Stimulated activated naive CD4-positive, alpha-beta T cell (primary cell): ENCODE measurements around the gene VRK3.
"Not testable (repeated sequence)": the region's sequence is repeated elsewhere in the genome, so short reads cannot be mapped to it uniquely, and the experiment has no call there.

Experiments
- DNase-seq, 6 experiments: peaks; one replicate each; lab custom pipeline; 2025; lab: John Stamatoyannopoulos, UW

Gene VRK3

DNA sequence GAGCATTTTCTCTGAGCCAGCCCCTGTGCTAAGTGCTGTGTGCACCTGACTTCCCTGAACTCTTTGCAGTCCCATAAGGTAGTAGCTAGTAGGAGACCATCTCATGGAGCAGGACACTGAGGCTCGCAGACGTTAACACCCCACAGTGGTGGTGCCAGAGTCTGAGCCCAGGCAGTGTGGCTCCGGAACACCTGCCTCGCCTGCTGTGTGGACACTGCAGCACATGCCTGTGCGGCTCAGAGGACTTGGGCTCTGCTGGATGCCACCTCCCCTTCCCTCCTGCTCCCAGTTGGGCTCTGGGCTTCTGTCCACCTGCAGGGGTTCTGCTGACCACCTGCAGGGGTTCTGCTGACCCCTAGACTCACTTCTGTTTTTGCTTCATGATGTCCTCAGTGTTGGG, 37.2 kb downstream of the VRK3 start:
- no peak for DNase-seq

GRCh38 chr19:49987159-49987698, 37.9 kb downstream of the VRK3 start:
- DNase-seq: peak; percentile 64 to 82 (median 76)

GRCh38 chr19:49986354-49986753, 38.8 kb downstream of the VRK3 start:
- DNase-seq: no peak

DNA sequence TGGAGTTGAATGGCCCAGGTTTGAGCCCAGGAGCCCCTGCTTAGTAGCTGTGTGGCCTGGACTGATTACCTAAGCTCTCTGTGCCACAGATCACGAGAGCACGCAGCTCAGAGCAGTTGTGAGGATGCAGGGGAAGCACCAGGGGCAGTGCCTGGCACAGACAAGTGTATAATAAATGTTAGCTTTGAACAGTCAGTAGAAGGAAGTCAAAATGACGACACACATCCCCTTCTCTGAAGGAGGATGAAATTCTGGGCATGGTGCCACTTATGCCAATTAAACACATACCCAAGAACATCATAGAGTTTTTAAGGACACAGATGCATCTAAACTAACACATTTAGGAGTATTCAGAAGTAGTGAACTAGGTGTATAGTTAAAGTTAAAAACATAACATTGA, 39.3 kb downstream of the VRK3 start:
- DNase-seq: no peak

GRCh38 chr19:49984491-49984890, 40.7 kb downstream of the VRK3 start:
- DNase-seq: no peak

- peak; percentile 48 to 79 (median 66) for DNase-seq
These were observed 41.4 kb downstream of the VRK3 start for GRCh38 chr19:49983645-49984229.

DNA sequence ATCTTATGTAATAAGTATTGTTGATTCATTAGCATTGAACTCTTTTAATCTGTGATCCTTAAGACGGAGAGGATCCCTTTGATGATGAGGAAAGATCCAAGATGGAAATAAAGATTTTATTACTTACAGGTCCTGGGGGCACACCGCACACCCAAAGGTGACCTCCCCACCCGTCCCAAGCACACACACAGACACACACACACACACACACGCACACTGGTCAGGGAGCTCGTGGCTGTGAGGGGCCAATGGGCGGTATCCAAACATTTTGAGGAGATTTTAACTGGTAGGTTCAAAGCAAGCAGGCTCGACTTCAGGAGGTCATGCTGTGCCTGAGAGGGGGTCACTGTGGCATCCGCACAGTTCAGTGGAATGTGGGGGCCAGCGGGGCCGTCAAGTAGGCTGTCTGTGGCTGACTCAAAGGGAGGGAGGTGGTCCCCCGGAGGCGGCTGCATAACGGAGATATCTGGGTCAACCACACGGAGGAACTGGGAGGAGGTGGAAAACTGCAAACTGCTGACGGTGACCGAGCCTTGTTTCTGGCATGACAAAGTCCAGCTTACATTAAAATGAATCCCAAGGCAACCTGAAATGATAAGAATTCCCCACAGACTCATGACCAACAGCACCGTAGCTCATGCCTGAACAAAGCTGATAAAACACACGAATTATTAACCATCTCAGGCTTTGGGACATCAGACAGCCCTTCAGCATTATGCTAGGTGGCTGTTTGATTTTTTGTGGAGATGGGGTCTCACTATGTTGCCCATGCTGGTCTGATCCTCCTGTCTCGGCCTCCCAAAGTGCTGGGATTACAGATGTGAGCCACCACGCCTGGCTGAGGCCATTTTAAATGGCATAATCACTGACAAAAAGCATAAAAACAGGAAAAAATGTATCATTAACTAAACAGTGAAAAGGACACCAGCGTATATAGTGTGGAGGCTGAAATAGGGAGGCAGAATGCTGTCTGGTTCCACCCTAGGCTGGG, 43.3 kb downstream of the VRK3 start:
- no peak for DNase-seq

- no peak for DNase-seq
These were observed 46.8 kb downstream of the VRK3 start for GRCh38 chr19:49978324-49978723.

- DNase-seq: no peak
These were observed 47.3 kb downstream of the VRK3 start for GRCh38 chr19:49977881-49978280.

GRCh38 chr19:49977076-49977475, 48.1 kb downstream of the VRK3 start:
- no peak for DNase-seq

- no peak for DNase-seq
These were observed 48.7 kb downstream of the VRK3 start for GRCh38 chr19:49976496-49976895.

DNA sequence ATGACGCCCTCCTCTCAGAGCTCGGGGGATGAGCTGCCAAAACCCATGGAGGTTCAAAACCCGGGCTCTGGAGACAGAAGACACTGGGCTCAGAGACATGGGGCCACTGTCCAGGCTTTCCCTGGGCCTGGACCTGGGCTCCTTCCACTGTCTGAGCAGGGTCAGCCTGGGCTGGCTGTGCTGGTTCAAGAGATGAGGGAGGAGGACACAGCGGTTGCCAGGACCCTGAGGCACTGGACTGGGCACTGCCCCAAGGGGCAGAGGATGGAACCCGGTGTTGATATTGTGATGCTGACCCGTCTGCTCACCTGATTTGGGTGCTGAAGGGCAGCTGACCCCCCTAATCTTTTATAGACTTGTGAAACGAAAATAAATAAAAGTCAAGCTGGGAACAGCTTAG, 50.1 kb downstream of the VRK3 start:
- DNase-seq: no peak

DNA sequence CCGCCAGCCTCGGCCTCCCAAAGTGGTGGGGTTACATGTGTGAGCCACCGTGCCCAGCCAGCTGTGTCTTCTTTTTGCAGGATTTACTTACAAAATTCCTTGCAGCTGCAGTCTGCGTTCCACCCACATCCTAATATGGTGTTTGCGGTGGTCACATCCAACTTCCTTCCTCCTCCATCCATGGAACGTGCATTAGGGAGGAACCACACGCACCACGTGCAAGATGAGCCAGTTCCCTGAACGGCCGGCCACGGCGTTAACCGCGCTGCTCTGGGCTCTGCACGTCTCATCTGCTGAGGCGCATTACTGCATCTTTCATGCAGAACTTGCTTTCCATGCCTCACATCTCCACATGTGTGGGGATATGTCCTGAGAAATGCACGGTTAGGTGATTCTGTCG, 51.2 kb downstream of the VRK3 start:
- no peak for DNase-seq

- DNase-seq: no peak
These were observed 52.3 kb downstream of the VRK3 start for GRCh38 chr19:49972841-49973240.

- DNase-seq: no peak
These were observed 53.2 kb downstream of the VRK3 start for GRCh38 chr19:49971991-49972411.

DNA sequence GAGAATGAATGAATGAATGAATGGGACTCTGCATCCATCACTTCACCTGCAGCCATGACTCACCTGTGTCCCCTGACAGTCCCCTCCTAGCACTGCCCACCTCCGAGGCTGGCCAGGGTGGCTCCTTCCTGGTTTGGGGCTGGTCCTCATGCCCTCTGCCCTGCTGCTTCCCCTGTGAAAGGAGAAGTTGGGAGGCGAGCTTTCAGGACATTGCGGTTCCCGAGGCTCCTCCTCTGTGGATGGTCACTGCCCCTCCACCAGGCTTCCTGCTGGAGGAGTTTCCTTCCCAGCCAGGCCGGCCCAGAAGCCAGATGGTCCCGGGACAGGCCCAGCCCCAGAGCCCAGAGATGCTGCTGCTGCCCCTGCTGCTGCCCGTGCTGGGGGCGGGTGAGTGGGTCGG, 55.8 kb downstream of the VRK3 start:
- not testable (repeated sequence) for DNase-seq

DNA sequence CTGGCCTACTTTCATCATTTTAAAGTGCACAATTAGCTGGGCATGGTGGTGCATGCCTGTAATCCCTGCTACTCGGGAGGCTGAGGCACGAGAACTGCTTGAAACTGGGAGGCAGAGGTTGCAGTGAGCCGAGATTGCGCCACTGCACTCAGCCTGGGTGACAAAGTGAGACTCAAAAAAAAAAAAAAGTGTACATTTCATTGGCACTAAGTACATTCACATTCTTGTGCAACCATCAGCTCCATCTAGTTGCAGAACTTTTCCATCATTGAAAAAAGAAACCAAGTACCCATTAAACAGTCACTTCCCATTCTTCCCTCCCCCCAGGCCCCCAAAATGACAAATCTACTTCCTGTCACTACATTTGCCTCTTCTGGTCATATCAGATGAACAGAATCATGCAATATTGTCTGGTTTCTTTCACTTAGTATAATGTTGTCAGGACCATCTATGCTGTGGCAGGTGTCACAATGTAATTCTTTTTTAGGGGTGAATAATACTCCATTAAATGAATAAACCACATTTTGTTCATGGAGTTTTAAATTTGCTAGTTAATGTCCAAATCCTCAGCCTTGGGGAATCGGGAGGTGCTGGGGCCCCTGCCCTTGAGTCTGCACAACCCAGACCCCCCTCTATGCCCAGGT, 56.8 kb downstream of the VRK3 start:
- no peak for DNase-seq

DNA sequence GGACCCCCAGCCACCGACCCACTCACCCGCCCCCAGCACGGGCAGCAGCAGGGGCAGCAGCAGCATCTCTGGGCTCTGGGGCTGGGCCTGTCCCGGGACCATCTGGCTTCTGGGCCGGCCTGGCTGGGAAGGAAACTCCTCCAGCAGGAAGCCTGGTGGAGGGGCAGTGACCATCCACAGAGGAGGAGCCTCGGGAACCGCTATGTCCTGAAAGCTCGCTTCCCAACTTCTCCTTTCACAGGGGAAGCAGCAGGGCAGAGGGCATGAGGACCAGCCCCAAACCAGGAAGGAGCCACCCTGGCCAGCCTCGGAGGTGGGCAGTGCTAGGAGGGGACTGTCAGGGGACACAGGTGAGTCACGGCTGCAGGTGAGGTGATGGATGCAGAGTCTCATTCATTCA, 64.2 kb downstream of the VRK3 start, which contains the start of gene SIGLEC11:
SIGLEC11 (minus strand) TSS at position 193 of the 400 bp plus-strand sequence; CDS start at position 102, 91 bp downstream.
- DNase-seq: not testable (repeated sequence)

DNA sequence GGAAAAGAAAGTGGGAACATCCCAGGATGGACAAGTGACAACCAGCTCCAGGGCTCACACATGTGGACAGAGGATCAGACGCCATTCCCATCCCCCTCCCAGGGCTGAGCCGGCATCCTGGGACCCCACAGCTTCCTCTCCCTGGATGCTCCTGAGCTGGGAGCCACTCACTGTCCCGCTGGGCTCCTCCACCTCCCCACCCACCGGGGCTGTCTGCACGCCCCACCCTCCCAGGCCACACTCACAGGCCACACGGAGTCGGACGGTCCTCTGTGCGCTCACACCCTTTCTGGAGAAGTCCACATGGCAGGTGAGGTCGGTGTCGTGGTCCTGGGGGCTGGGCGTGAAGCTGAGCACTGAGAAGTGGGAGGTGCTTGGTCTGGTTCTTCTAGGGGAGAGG, 65.3 kb downstream of the VRK3 start:
- DNase-seq: not testable (repeated sequence)

- not testable (repeated sequence) for DNase-seq
These were observed 66.6 kb downstream of the VRK3 start for GRCh38 chr19:49958596-49958995.

GRCh38 chr19:49958144-49958543, 67.0 kb downstream of the VRK3 start:
- not testable (repeated sequence) for DNase-seq

DNA sequence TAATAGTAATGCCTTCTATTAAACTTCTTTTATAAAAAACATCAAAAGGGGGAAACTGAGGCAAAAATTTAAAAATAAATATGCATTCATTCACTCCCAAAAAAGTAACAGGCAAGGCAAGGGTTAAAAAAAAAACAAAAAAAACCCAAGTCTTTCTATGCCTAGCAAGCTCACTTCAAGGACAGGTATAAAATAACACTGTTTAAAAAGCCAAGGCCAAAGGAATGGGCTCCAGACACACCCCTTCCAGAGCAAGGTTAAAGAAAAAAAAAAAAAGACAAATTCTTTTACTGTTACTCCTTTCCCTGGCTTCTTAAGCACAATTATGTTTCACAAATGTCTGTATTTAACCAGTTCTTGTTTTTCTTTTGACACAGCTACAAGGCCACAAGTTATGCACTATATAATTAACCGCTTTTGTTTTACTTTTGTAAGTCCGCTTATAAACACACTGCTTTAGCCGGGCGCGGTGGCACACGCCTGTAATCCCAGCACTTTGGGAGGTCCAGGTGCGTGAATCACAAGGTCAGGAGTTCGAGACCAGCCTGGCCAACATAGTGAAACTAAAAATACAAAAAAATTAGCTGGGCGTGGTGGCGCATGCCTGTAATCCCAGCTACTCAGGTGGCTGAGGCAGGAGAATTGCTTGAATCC, 67.8 kb downstream of the VRK3 start:
- no peak for DNase-seq
